H9 (cell line): Measurements from ENCODE around the gene ERC2. TPM values are rescaled to one million over a fixed set of nuclear protein-coding genes. Genes with fewer than 3 reads are reported as not detected.

Source experiments
- DNase-seq: peaks from one replicate; pipeline ENCODE4 v3.0.0-alpha.2; 2017
- H2AFZ ChIP-seq: one replicate; pipeline ENCODE4 v1.6.1; 2013; ENCODE audit warnings: mild to moderate bottlenecking, low read length, control low read depth, moderate library complexity
- H2AK5ac ChIP-seq: 2 replicates; pipeline ENCODE4 v1.6.1; 2013; ENCODE audit warnings: low read length, control low read depth, mixed read lengths; ENCODE audit not compliant: insufficient read length
- H2BK120ac ChIP-seq: one replicate; pipeline ENCODE4 v1.6.1; 2013; ENCODE audit warnings: low read depth, mild to moderate bottlenecking, low read length, control low read depth, inconsistent platforms; ENCODE audit not compliant: poor library complexity, severe bottlenecking
- H2BK12ac ChIP-seq: 2 replicates; pipeline ENCODE4 v1.6.1; 2013; ENCODE audit warnings: low read length, control low read depth, mixed read lengths, low read depth; ENCODE audit not compliant: insufficient read length
- H2BK15ac ChIP-seq: 2 replicates; pipeline ENCODE4 v1.6.1; 2013; ENCODE audit warnings: low read depth, low read length, control low read depth
- H2BK20ac ChIP-seq: one replicate; pipeline ENCODE4 v1.6.1; 2013; ENCODE audit warnings: low read depth, mild to moderate bottlenecking, low read length, control low read depth, inconsistent platforms; ENCODE audit not compliant: poor library complexity, severe bottlenecking
- H2BK5ac ChIP-seq: 2 replicates; pipeline ENCODE4 v1.6.1; 2013; ENCODE audit warnings: low read length, control low read depth, mixed read lengths; ENCODE audit not compliant: insufficient read length
- H3K14ac ChIP-seq: 2 replicates; pipeline ENCODE4 v1.6.1; 2013; ENCODE audit warnings: low read length, control low read depth; ENCODE audit not compliant: insufficient read depth
- H3K18ac ChIP-seq: 2 replicates; pipeline ENCODE4 v1.6.1; 2013; ENCODE audit warnings: low read depth, mild to moderate bottlenecking, mixed read lengths, low read length, control low read depth; ENCODE audit not compliant: insufficient read length
- H3K23ac ChIP-seq: 2 replicates; pipeline ENCODE4 v1.6.1; 2013; ENCODE audit warnings: low read length, control low read depth, mixed read lengths, low read depth; ENCODE audit not compliant: insufficient read length
- H3K23me2 ChIP-seq: 2 replicates; pipeline ENCODE4 v1.6.1; 2013; ENCODE audit warnings: low read depth, mild to moderate bottlenecking, mixed read lengths, low read length, control low read depth; ENCODE audit not compliant: insufficient read length, poor library complexity, severe bottlenecking
- H3K27ac ChIP-seq: 2 replicates; pipeline ENCODE4 v1.5.1; 2013; ENCODE audit warnings: low read length, control low read depth, mixed read lengths, low read depth; ENCODE audit not compliant: insufficient read length
- H3K27me3 ChIP-seq: 2 replicates; pipeline ENCODE4 v1.6.1; 2013; ENCODE audit warnings: low read length, control low read depth, inconsistent platforms; ENCODE audit not compliant: insufficient read depth
- H3K4ac ChIP-seq: 2 replicates; pipeline ENCODE4 v1.6.1; 2013; ENCODE audit warnings: low read depth, mild to moderate bottlenecking, control low read depth, inconsistent platforms, low read length, moderate library complexity
- H3K4me1 ChIP-seq: 2 replicates; pipeline ENCODE4 v1.6.1; 2013; ENCODE audit warnings: low read length, control low read depth, inconsistent platforms; ENCODE audit not compliant: insufficient read depth
- H3K4me2 ChIP-seq: 2 replicates; pipeline ENCODE4 v1.6.1; 2013; ENCODE audit warnings: low read length, control low read depth, mixed read lengths; ENCODE audit not compliant: insufficient read length, insufficient read depth
- H3K56ac ChIP-seq: 2 replicates; pipeline ENCODE4 v1.6.1; 2013; ENCODE audit warnings: low read depth, mild to moderate bottlenecking, mixed read lengths, low read length, control low read depth; ENCODE audit not compliant: insufficient read length
- H3K79me1 ChIP-seq: 2 replicates; pipeline ENCODE4 v1.6.1; 2013; ENCODE audit warnings: low read depth, mild to moderate bottlenecking, moderate library complexity, low read length, control low read depth, inconsistent platforms; ENCODE audit not compliant: insufficient read depth, poor library complexity, severe bottlenecking
- H3K79me2 ChIP-seq: 2 replicates; pipeline ENCODE4 v1.6.1; 2013; ENCODE audit warnings: low read length, control low read depth, inconsistent platforms; ENCODE audit not compliant: insufficient read depth
- H3K9ac ChIP-seq: 2 replicates; pipeline ENCODE4 v1.6.1; 2013; ENCODE audit warnings: low read length, control low read depth, mixed read lengths; ENCODE audit not compliant: insufficient read length; ENCODE audit errors: extremely low read depth
- H3K9me3 ChIP-seq: one replicate; pipeline ENCODE4 v1.6.1; 2013; ENCODE audit warnings: low read depth, low read length, inconsistent platforms; ENCODE audit not compliant: control insufficient read depth
- H3T11ph ChIP-seq: one replicate; pipeline ENCODE4 v1.6.1; 2013; ENCODE audit warnings: mild to moderate bottlenecking, low read length, control low read depth, inconsistent platforms
- H4K20me1 ChIP-seq: one replicate; pipeline ENCODE4 v1.6.1; 2013; ENCODE audit not compliant: control insufficient read depth, insufficient read length, insufficient read depth
- H4K5ac ChIP-seq: 2 replicates; pipeline ENCODE4 v1.6.1; 2013; ENCODE audit warnings: low read depth, mild to moderate bottlenecking, mixed read lengths, low read length, control low read depth; ENCODE audit not compliant: insufficient read length
- H4K8ac ChIP-seq: replicated peaks from 2 replicates; pipeline ENCODE4 v1.6.1; 2013; ENCODE audit warnings: low read length, control low read depth, mixed read lengths, low read depth; ENCODE audit not compliant: insufficient read length
- H4K91ac ChIP-seq: 2 replicates; pipeline ENCODE4 v1.6.1; 2013; ENCODE audit warnings: low read depth, mild to moderate bottlenecking, moderate library complexity, mixed read lengths, low read length, control low read depth; ENCODE audit not compliant: insufficient read length
- H3K27ac Mint-ChIP-seq, 3 experiments: 2 replicates in 2 of 3; 3 replicates in 1 of 3; pipeline ENCODE4 v1.8.0; 2020 to 2021; ENCODE audit warnings: mixed read lengths in 3 of 3, mild to moderate bottlenecking in 1 of 3, moderate library complexity in 1 of 3
- H3K27me3 Mint-ChIP-seq: 2 replicates; pipeline ENCODE4 v1.8.0; 2021; ENCODE audit warnings: low read depth, mild to moderate bottlenecking, moderate library complexity, mixed read lengths
- H3K36me3 Mint-ChIP-seq, 3 experiments: 2 replicates in 2 of 3; 3 replicates in 1 of 3; pipeline ENCODE4 v1.8.0; 2020 to 2021; ENCODE audit warnings: low read depth in 3 of 3, mixed read lengths in 3 of 3; ENCODE audit not compliant: insufficient read depth in 1 of 3
- H3K4me1 Mint-ChIP-seq, 2 experiments: 2 replicates each; pipeline ENCODE4 v1.8.0; 2020; ENCODE audit warnings: mixed read lengths in 2 of 2
- H3K4me3 Mint-ChIP-seq, 2 experiments: 2 replicates in 1 of 2; 3 replicates in 1 of 2; pipeline ENCODE4 v1.8.0; 2020 to 2021; ENCODE audit warnings: mild to moderate bottlenecking in 2 of 2, mixed read lengths in 2 of 2, moderate library complexity in 1 of 2
- H3K9me3 Mint-ChIP-seq, 2 experiments: 2 replicates in 1 of 2; 3 replicates in 1 of 2; pipeline ENCODE4 v1.8.0; 2020; ENCODE audit warnings: mild to moderate bottlenecking in 2 of 2, mixed read lengths in 2 of 2, moderate library complexity in 1 of 2
- WGBS: extraction: QIAGEN DNeasy Blood & Tissue Kit; methylation state at CpG from one replicate; pipeline ENCODE4 v1.1.7; 2013; ENCODE audit warnings: missing lambda C conversion rate, low lambda C conversion rate, mixed read lengths; ENCODE audit not compliant: insufficient read length; ENCODE audit errors: extremely low coverage; 5-methylcytosine and 5-hydroxymethylcytosine counted together
- total RNA-seq: library from RNA; stranded (reverse); gene quantifications from 2 replicates; pipeline ENCODE4 v1.2.1, GENCODE V29; 2021
- TF ChIP-seq, protein P1 (sequence below): fragments of 200-600 bp; sonication (generic); conservative IDR thresholded peaks from 3 replicates; pipeline ENCODE4 v1.8.0; 2021; ENCODE audit warnings: antibody characterized with exemption, mild to moderate bottlenecking

The ERC2 gene
- total RNA-seq, 1 experiment from 2014 or later: 15.4 TPM

DNA sequence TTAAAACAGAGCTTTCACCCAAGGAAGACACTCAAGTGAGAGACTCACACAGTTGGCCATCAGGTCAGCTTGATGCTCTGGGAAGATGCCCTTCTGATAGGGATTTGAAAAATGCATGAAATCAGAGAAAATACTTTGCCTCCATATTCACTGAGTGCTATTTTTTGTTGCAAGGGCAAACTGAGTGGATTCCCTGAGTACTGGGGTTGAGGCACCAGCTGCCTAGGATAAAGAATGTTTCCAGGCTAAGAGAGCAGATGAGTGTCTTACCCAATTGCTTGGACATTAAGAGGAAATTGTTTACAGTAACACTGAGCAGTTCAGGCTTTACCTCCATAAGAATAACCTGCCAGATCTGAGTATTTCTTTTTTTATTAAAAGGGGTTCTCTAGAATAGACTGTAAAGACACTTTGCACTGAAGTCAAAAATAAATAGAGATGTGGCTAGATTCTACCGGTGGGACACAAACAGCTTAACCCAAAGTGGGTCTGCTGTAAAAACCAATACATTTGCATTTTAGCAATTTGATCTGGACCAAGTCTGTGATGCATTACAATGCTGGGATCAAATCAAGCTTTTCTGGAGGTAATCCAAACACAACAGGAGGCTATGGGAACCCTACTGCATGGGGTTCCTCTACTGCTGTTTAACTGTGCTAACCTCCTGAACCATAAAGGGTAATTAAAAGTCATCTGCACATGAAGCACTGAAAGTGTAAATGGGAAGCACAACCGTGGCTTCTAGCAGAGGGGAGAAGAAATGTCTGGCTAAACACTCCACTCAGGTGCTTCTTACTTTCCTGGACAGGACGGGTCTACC, 742.4 kb downstream of the ERC2 start:
- Histone ChIP-seq H3K9me3 (no peaks in the 10 kb centered on the region), H2BK20ac (no peak overlapping the region), H2BK5ac (no peak overlapping the region), H3K4me1 (peaks cover 4% of the 10 kb centered on the region; the same call in 1 of the 2 replicates), H2AK5ac (no peak overlapping the region), H2AFZ (no peak overlapping the region), H4K20me1 (no peaks in the 10 kb centered on the region), H3K23me2 (no peaks in the 10 kb centered on the region), H3T11ph (no peak overlapping the region), H4K5ac (no peak overlapping the region), H3K79me1 (no peaks in the 10 kb centered on the region), H2BK15ac (no peak overlapping the region), H4K91ac (no peak overlapping the region), H3K27me3 (no peaks in the 10 kb centered on the region), H3K4ac (no peak overlapping the region), H4K8ac (no peak overlapping the region), H3K79me2 (no peaks in the 10 kb centered on the region), H3K56ac (no peak overlapping the region), H2BK120ac (no peak overlapping the region), H3K18ac (no peak overlapping the region), H3K9ac (no peak overlapping the region), H3K14ac (no peak overlapping the region), H3K27ac (no peak overlapping the region), H3K4me2 (no peak overlapping the region), H2BK12ac (no peak overlapping the region), H3K23ac (no peak overlapping the region)
- DNase-seq: no peak
- Mint-ChIP-seq H3K36me3 (no peaks in the 10 kb centered on the region), H3K4me1 (peaks cover 37 to 39% of the 10 kb centered on the region in 2 experiments), H3K9me3 (no peaks in the 10 kb centered on the region), H3K27ac (no peak overlapping the region; a peak in 1 of 7 replicates), H3K27me3 (no peaks in the 10 kb centered on the region), H3K4me3 (no peak overlapping the region)
- WGBS: no CpG with 5 or more reads among the region's 3 CpGs
- TF ChIP-seq, protein P1, sequence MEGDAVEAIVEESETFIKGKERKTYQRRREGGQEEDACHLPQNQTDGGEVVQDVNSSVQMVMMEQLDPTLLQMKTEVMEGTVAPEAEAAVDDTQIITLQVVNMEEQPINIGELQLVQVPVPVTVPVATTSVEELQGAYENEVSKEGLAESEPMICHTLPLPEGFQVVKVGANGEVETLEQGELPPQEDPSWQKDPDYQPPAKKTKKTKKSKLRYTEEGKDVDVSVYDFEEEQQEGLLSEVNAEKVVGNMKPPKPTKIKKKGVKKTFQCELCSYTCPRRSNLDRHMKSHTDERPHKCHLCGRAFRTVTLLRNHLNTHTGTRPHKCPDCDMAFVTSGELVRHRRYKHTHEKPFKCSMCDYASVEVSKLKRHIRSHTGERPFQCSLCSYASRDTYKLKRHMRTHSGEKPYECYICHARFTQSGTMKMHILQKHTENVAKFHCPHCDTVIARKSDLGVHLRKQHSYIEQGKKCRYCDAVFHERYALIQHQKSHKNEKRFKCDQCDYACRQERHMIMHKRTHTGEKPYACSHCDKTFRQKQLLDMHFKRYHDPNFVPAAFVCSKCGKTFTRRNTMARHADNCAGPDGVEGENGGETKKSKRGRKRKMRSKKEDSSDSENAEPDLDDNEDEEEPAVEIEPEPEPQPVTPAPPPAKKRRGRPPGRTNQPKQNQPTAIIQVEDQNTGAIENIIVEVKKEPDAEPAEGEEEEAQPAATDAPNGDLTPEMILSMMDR: no peak
